Hepatocyte (in vitro differentiated cells): Measurements from ENCODE around the gene SPART. TPM values are rescaled to one million over a fixed set of nuclear protein-coding genes. Genes with fewer than 3 reads are reported as not detected.

ENCODE experiments used
- DNase-seq: peaks from one replicate; pipeline ENCODE4 v3.0.0-alpha.2; 2016; ENCODE audit warnings: low spot score
- H2AFZ ChIP-seq: fragments of 200-600 bp; sonication (generic); 2 replicates; pipeline ENCODE4 v1.6.0; 2016; ENCODE audit warnings: antibody characterized with exemption, mild to moderate bottlenecking
- H3K27ac ChIP-seq: fragments of 200-600 bp; sonication (generic); 2 replicates; pipeline ENCODE4 v1.5.1; 2016; ENCODE audit warnings: mild to moderate bottlenecking
- H3K27me3 ChIP-seq: fragments of 200-600 bp; sonication (generic); 2 replicates; pipeline ENCODE4 v1.6.1; 2016
- H3K36me3 ChIP-seq: fragments of 200-600 bp; sonication (generic); replicated peaks from 2 replicates; pipeline ENCODE4 v1.5.1; 2016; ENCODE audit warnings: low read depth; ENCODE audit not compliant: insufficient read depth
- H3K4me1 ChIP-seq: fragments of 200-600 bp; sonication (generic); 2 replicates; pipeline ENCODE4 v1.5.1; 2016; ENCODE audit warnings: mild to moderate bottlenecking, moderate library complexity; ENCODE audit not compliant: insufficient read depth
- H3K4me2 ChIP-seq: fragments of 200-600 bp; sonication (generic); 2 replicates; pipeline ENCODE4 v1.6.0; 2016
- H3K4me3 ChIP-seq: fragments of 200-600 bp; sonication (generic); 2 replicates; pipeline ENCODE4 v1.5.1; 2016; ENCODE audit warnings: mild to moderate bottlenecking
- H3K79me2 ChIP-seq: fragments of 200-600 bp; sonication (generic); 2 replicates; pipeline ENCODE4 v1.6.0; 2017; ENCODE audit warnings: mild to moderate bottlenecking
- H3K9me2 ChIP-seq: fragments of 200-600 bp; sonication (generic); replicated peaks from 2 replicates; pipeline ENCODE4 v1.6.0; 2017; ENCODE audit warnings: mild to moderate bottlenecking; ENCODE audit not compliant: insufficient read depth
- H3K9me3 ChIP-seq: fragments of 200-600 bp; sonication (generic); 2 replicates; pipeline ENCODE4 v1.5.1; 2016; ENCODE audit warnings: low read depth, mild to moderate bottlenecking
- H4K20me1 ChIP-seq: fragments of 200-600 bp; sonication (generic); 2 replicates; pipeline ENCODE4 v1.6.0; 2016; ENCODE audit warnings: mild to moderate bottlenecking; ENCODE audit not compliant: insufficient read depth, poor library complexity, severe bottlenecking
- EZH2 ChIP-seq: fragments of 200-600 bp; sonication (generic); IDR thresholded peaks from 2 replicates; pipeline ENCODE4 v1.6.1; 2016; ENCODE audit warnings: antibody characterized with exemption, mild to moderate bottlenecking, borderline replicate concordance
- EZH2phosphoT487 ChIP-seq: fragments of 200-600 bp; sonication (generic); IDR thresholded peaks from one replicate; pipeline ENCODE4 v1.6.1; 2018; ENCODE audit warnings: antibody characterized with exemption, mild to moderate bottlenecking, low read depth, moderate library complexity; ENCODE audit not compliant: unreplicated experiment, severe bottlenecking
- WGBS: methylation state at CpG from one replicate; pipeline ENCODE4 v1.1.6; 2016; ENCODE audit warnings: low lambda C conversion rate; ENCODE audit errors: missing lambda C conversion rate; 5-methylcytosine and 5-hydroxymethylcytosine counted together
- polyA plus RNA-seq: library from polyadenylated mRNA; unstranded; fragments of >200 nt; fragmentation: Nextera tagmentation; extraction: Ambion mirVana; gene quantifications from 2 replicates; pipeline ENCODE4 v1.2.1, GENCODE V29; 2016
- total RNA-seq: library from RNA; depleted of rRNA; stranded (reverse); fragments of >200 nt; gene quantifications from 2 replicates; pipeline ENCODE4 v1.2.3, GENCODE V29; 2014
- TF ChIP-seq, protein P1 (sequence below): fragments of 200-600 bp; sonication (generic); IDR thresholded peaks from 2 replicates; pipeline ENCODE4 v1.5.1; 2016; ENCODE audit warnings: antibody characterized with exemption, mild to moderate bottlenecking; ENCODE audit not compliant: poor library complexity

Gene SPART
- total and polyA plus RNA-seq, 2 experiments from 2014 or later: 86.7 to 107 TPM

- 93% methylated on average over 6 of the region's 6 CpGs for WGBS
- no peaks in the 10 kb centered on the region for H3K4me1 ChIP-seq
- H3K27me3 ChIP-seq: no peaks in the 10 kb centered on the region
- no peaks in the 10 kb centered on the region for H3K79me2 ChIP-seq
- H4K20me1 ChIP-seq: no peaks in the 10 kb centered on the region
- DNase-seq: no peak
- no peaks in the 10 kb centered on the region for H3K36me3 ChIP-seq
- H3K4me3 ChIP-seq: no peak overlapping the region
- H3K9me3 ChIP-seq: no peaks in the 10 kb centered on the region
- TF ChIP-seq EZH2 (no peak), EZH2phosphoT487 (no peak)
- TF ChIP-seq, protein P1, sequence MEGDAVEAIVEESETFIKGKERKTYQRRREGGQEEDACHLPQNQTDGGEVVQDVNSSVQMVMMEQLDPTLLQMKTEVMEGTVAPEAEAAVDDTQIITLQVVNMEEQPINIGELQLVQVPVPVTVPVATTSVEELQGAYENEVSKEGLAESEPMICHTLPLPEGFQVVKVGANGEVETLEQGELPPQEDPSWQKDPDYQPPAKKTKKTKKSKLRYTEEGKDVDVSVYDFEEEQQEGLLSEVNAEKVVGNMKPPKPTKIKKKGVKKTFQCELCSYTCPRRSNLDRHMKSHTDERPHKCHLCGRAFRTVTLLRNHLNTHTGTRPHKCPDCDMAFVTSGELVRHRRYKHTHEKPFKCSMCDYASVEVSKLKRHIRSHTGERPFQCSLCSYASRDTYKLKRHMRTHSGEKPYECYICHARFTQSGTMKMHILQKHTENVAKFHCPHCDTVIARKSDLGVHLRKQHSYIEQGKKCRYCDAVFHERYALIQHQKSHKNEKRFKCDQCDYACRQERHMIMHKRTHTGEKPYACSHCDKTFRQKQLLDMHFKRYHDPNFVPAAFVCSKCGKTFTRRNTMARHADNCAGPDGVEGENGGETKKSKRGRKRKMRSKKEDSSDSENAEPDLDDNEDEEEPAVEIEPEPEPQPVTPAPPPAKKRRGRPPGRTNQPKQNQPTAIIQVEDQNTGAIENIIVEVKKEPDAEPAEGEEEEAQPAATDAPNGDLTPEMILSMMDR: no peak
- no peaks in the 10 kb centered on the region for H3K9me2 ChIP-seq
- H3K27ac ChIP-seq: no peak overlapping the region
- H3K4me2 ChIP-seq: no peak overlapping the region
- no peak overlapping the region for H2AFZ ChIP-seq
These were observed 23.9 kb upstream of the SPART start for GRCh38 chr13:36370108-36370429.

DNA sequence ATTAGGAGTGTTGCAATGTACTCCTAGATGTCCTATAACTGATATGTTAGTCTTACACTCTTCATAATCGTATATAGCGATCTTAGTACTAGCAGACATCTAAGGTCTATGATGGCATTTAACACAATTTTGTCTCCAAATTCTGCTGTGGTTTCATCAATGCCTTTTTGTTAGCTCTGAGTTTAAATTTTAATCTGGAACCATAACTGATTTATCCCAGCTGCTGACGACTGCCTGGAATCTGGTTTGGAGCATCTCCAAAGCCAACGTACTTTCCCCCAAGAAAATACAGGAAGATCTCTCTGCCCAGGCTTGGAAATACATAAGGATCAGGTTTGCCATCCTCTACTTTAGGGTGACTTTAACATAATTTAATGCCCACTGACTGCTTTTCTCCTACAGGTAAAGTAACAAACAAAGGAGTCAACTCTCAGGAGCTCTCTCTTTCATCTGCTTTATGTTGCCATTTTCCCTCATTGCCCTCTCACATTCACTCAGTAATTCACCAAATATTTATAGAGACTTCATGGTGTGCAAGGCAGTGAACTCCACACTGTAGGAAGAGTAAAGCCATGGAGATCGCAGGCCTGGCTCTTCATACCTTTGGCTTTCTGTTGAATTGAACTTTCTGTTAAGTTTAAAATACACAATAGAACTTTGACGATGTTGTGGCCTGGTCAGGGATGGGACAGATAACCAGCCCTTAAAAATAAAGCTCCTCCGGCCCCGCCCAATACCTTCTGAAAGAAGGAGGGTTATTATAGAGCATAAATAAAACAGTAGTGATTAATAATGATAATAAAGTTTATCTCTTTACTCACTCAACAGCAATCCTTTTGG lies 23.3 kb upstream of the SPART start:
- H3K9me3 ChIP-seq: no peaks in the 10 kb centered on the region
- no peak for DNase-seq
- H3K4me2 ChIP-seq: no peak overlapping the region
- 86% methylated on average over 8 of the region's 8 CpGs for WGBS
- no peaks in the 10 kb centered on the region for H3K27me3 ChIP-seq
- no peaks in the 10 kb centered on the region for H3K36me3 ChIP-seq
- H3K27ac ChIP-seq: no peak overlapping the region
- no peaks in the 10 kb centered on the region for H4K20me1 ChIP-seq
- no peaks in the 10 kb centered on the region for H3K9me2 ChIP-seq
- H3K79me2 ChIP-seq: no peaks in the 10 kb centered on the region
- H3K4me3 ChIP-seq: no peak overlapping the region
- H2AFZ ChIP-seq: no peak overlapping the region
- no peak for TF ChIP-seq EZH2phosphoT487
- TF ChIP-seq, protein P1: no peak
- no peak for TF ChIP-seq EZH2
- no peaks in the 10 kb centered on the region for H3K4me1 ChIP-seq

GRCh38 chr13:36366031-36366430 lies 19.8 kb upstream of the SPART start:
- DNase-seq: no peak
- H3K9me3 ChIP-seq: no peaks in the 10 kb centered on the region
- H3K36me3 ChIP-seq: no peaks in the 10 kb centered on the region
- H3K4me3 ChIP-seq: no peak overlapping the region
- no peak overlapping the region for H2AFZ ChIP-seq
- H3K4me2 ChIP-seq: no peak overlapping the region
- no peak overlapping the region for H3K27ac ChIP-seq
- no peaks in the 10 kb centered on the region for H3K9me2 ChIP-seq
- H4K20me1 ChIP-seq: no peaks in the 10 kb centered on the region
- no peaks in the 10 kb centered on the region for H3K27me3 ChIP-seq
- 76% methylated on average over 4 of the region's 4 CpGs for WGBS
- no peaks in the 10 kb centered on the region for H3K4me1 ChIP-seq
- TF ChIP-seq, protein P1: no peak
- no peak for TF ChIP-seq EZH2phosphoT487
- TF ChIP-seq EZH2: no peak
- H3K79me2 ChIP-seq: no peaks in the 10 kb centered on the region
